Islet of Langerhans (tissue), 1 donor: Measurements from ENCODE around the gene TMEM151B.

Experiments used
- FAIRE-seq: peaks from one replicate; lab custom pipeline; 2011; peaks lifted over from hg19 to GRCh38; lab: Jason Lieb, UNC

The TMEM151B gene

GRCh38 chr6:44250718-44251123 is 19.5 kb upstream of the TMEM151B start:
- FAIRE-seq: no peak

GRCh38 chr6:44251576-44252524 is 18.4 kb upstream of the TMEM151B start:
- FAIRE-seq: no peak

GRCh38 chr6:44253307-44254101 is 16.7 kb upstream of the TMEM151B start:
- no peak for FAIRE-seq

GRCh38 chr6:44254191-44255104 is 15.8 kb upstream of the TMEM151B start:
- FAIRE-seq: no peak

- FAIRE-seq: no peak
Measured at GRCh38 chr6:44255105-44255808, 15.0 kb upstream of the TMEM151B start.

GRCh38 chr6:44255871-44256774 is 14.1 kb upstream of the TMEM151B start:
- no peak for FAIRE-seq

GRCh38 chr6:44256775-44257024 is 13.6 kb upstream of the TMEM151B start:
- no peak for FAIRE-seq

GRCh38 chr6:44257025-44257752 is 13.1 kb upstream of the TMEM151B start, which contains the start of gene SLC35B2:
SLC35B2 (minus strand) TSS chr6:44257528; CDS start chr6:44257410, 118 bp downstream.
- FAIRE-seq: no peak

GRCh38 chr6:44257753-44258324 is 12.4 kb upstream of the TMEM151B start:
- FAIRE-seq: no peak

GRCh38 chr6:44258325-44258863 is 11.9 kb upstream of the TMEM151B start:
- no peak for FAIRE-seq

GRCh38 chr6:44258921-44259320 is 11.3 kb upstream of the TMEM151B start:
- no peak for FAIRE-seq

- FAIRE-seq: no peak
Measured at GRCh38 chr6:44260011-44260410, 10.2 kb upstream of the TMEM151B start.

GRCh38 chr6:44260451-44261297 is 9.6 kb upstream of the TMEM151B start:
- FAIRE-seq: no peak

- no peak for FAIRE-seq
Measured at GRCh38 chr6:44261581-44261980, 8.7 kb upstream of the TMEM151B start.

- FAIRE-seq: no peak
Measured at GRCh38 chr6:44262467-44263353, 7.5 kb upstream of the TMEM151B start.

- FAIRE-seq: no peak
Measured at GRCh38 chr6:44263354-44264100, 6.7 kb upstream of the TMEM151B start.
